SU-DHL-6 (cell line): ENCODE results near the gene GABBR2.

ENCODE experiments used
- H2AFZ ChIP-seq: fragments of 200-600 bp; sonication (generic); 2 replicates; pipeline ENCODE4 v1.6.1; 2014; ENCODE audit warnings: low read depth, mild to moderate bottlenecking, moderate library complexity, mixed read lengths, antibody characterized with exemption, low read length; ENCODE audit not compliant: severe bottlenecking
- H3F3A ChIP-seq: fragments of 200-600 bp; shearing (Covaris generic); 2 replicates; pipeline ENCODE4 v1.6.0; 2016; ENCODE audit warnings: antibody characterized with exemption, mild to moderate bottlenecking; ENCODE audit not compliant: insufficient read depth
- H3K27ac ChIP-seq: fragments of 200-600 bp; sonication (generic); 2 replicates; pipeline ENCODE4 v1.5.1; 2016; ENCODE audit warnings: low read depth, mild to moderate bottlenecking, low read length, moderate library complexity, mixed read lengths
- H3K27me3 ChIP-seq: fragments of 200-600 bp; sonication (generic), shearing (Covaris generic); 2 replicates; pipeline ENCODE4 v1.6.0; 2014; ENCODE audit warnings: mild to moderate bottlenecking, low read length
- H3K36me3 ChIP-seq: fragments of 200-600 bp; sonication (generic); 2 replicates; pipeline ENCODE4 v1.6.1; 2014; ENCODE audit warnings: mild to moderate bottlenecking, low read length, mixed read lengths
- H3K4me2 ChIP-seq: fragments of 300-600, 200-600 bp; shearing (Covaris generic), sonication (generic); 2 replicates; pipeline ENCODE4 v1.6.0; 2014; ENCODE audit warnings: low read length, low read depth, mild to moderate bottlenecking; ENCODE audit not compliant: poor library complexity, severe bottlenecking
- H3K4me3 ChIP-seq: fragments of 200-600 bp; sonication (generic); 2 replicates; pipeline ENCODE4 v1.5.1; 2014; ENCODE audit warnings: antibody characterized with exemption, low read length, mild to moderate bottlenecking, mixed read lengths; ENCODE audit not compliant: insufficient read depth, poor library complexity, severe bottlenecking
- H3K79me2 ChIP-seq: fragments of 200-600 bp; sonication (generic); 2 replicates; pipeline ENCODE4 v1.6.1; 2014; ENCODE audit warnings: mild to moderate bottlenecking, low read length, moderate library complexity; ENCODE audit not compliant: insufficient read depth
- H3K9ac ChIP-seq: fragments of 200-600 bp; sonication (generic); 2 replicates; pipeline ENCODE4 v1.7.0; 2014; ENCODE audit warnings: mild to moderate bottlenecking, low read length
- H3K9me2 ChIP-seq: fragments of 200-600 bp; sonication (generic); replicated peaks from 2 replicates; pipeline ENCODE4 v1.6.1; 2014; ENCODE audit warnings: low read length; ENCODE audit not compliant: insufficient read depth
- H3K9me3 ChIP-seq: fragments of 200-600 bp; sonication (generic); 2 replicates; pipeline ENCODE4 v1.6.1; 2014; ENCODE audit warnings: low read length, mixed read lengths; ENCODE audit not compliant: insufficient read depth
- H4K20me1 ChIP-seq: fragments of 200-600 bp; sonication (generic); 2 replicates; pipeline ENCODE4 v1.6.1; 2014; ENCODE audit warnings: low read depth, mild to moderate bottlenecking, antibody characterized with exemption, low read length, moderate library complexity, mixed read lengths
- CTCF ChIP-seq: fragments of 200-600 bp; sonication (generic); IDR thresholded peaks from one replicate; pipeline ENCODE4 v1.5.1; 2017; ENCODE audit warnings: antibody characterized with exemption, mild to moderate bottlenecking, low read length, moderate library complexity; ENCODE audit not compliant: insufficient read depth, poor library complexity, severe bottlenecking
- EZH2phosphoT487 ChIP-seq: fragments of 200-600 bp; sonication (generic), shearing (Covaris generic); conservative IDR thresholded peaks from 2 replicates; pipeline ENCODE4 v1.6.1; 2018; ENCODE audit warnings: mild to moderate bottlenecking, antibody characterized with exemption, low read length, moderate library complexity, mixed read lengths

GABBR2 gene

GRCh38 chr9:98290411-98290810 lies 418.3 kb downstream of the GABBR2 start:
- no peak overlapping the region for H2AFZ ChIP-seq
- no peak overlapping the region for H3K27ac ChIP-seq
- no peaks in the 10 kb centered on the region for H3K36me3 ChIP-seq
- no peak overlapping the region for H3K9ac ChIP-seq
- no peak overlapping the region for H3K4me3 ChIP-seq
- H3F3A ChIP-seq: no peaks in the 10 kb centered on the region
- H3K9me2 ChIP-seq: no peaks in the 10 kb centered on the region
- no peaks in the 10 kb centered on the region for H4K20me1 ChIP-seq
- H3K79me2 ChIP-seq: no peaks in the 10 kb centered on the region
- no peak for TF ChIP-seq EZH2phosphoT487
- TF ChIP-seq CTCF: no peak
- no peak overlapping the region for H3K4me2 ChIP-seq
- H3K27me3 ChIP-seq: no peaks in the 10 kb centered on the region
- no peaks in the 10 kb centered on the region for H3K9me3 ChIP-seq

GRCh38 chr9:98289614-98290201 lies 419.0 kb downstream of the GABBR2 start:
- Histone ChIP-seq H2AFZ (no peak overlapping the region), H3F3A (no peaks in the 10 kb centered on the region), H3K36me3 (no peaks in the 10 kb centered on the region), H3K9me3 (no peaks in the 10 kb centered on the region), H3K4me2 (no peak overlapping the region), H3K27me3 (no peaks in the 10 kb centered on the region), H3K9me2 (no peaks in the 10 kb centered on the region), H3K4me3 (no peak overlapping the region), H3K9ac (no peak overlapping the region), H3K27ac (no peak overlapping the region), H3K79me2 (no peaks in the 10 kb centered on the region), H4K20me1 (no peaks in the 10 kb centered on the region)
- TF ChIP-seq EZH2phosphoT487 (no peak), CTCF (no peak)

- H2AFZ ChIP-seq: no peak overlapping the region
- H3K9me3 ChIP-seq: no peaks in the 10 kb centered on the region
- H3K9me2 ChIP-seq: no peaks in the 10 kb centered on the region
- H3F3A ChIP-seq: no peaks in the 10 kb centered on the region
- no peaks in the 10 kb centered on the region for H3K36me3 ChIP-seq
- no peak overlapping the region for H3K27ac ChIP-seq
- H3K9ac ChIP-seq: no peak overlapping the region
- no peaks in the 10 kb centered on the region for H3K27me3 ChIP-seq
- no peak overlapping the region for H3K4me2 ChIP-seq
- H3K79me2 ChIP-seq: no peaks in the 10 kb centered on the region
- H3K4me3 ChIP-seq: no peak overlapping the region
- no peak for TF ChIP-seq EZH2phosphoT487
- no peak for TF ChIP-seq CTCF
- no peaks in the 10 kb centered on the region for H4K20me1 ChIP-seq
These were observed 419.9 kb downstream of the GABBR2 start for GRCh38 chr9:98288881-98289280.
